Glomerular visceral epithelial cell (primary cell): ENCODE measurements around the gene PACS2.
"Not testable (repeated sequence)": the region's sequence is repeated elsewhere in the genome, so short reads cannot be mapped to it uniquely, and the experiment has no call there.

Source experiments
- DNase-seq: peaks from one replicate; pipeline ENCODE4 v3.0.0-alpha.2; 2016; ENCODE audit errors: extremely low spot score

The PACS2 gene

DNA sequence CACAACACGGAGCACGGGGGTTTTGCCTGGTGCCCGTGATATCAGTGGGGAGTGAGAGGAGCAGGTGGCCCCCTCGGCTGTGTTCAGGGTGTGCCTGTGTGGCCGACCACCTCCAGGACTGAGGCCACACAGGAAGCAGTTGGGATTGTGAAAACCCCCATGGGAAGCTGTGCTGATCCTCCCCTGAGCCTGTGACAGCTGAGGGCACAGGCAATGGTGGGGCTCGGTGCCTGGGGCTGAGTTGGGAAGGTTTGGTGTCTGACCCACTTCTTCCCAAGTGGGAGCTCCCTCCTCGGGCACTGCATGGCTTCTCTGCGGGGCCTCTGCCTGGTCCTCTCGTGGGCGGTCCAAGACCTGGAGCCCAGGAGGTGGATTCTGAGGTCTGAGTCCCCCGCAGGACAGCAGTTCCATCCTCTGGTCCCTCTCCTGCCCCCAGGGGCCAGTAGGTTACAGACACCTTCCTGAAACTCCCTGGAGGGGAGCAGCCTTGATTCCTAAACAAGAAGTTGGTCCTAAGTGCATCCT is 17.9 kb downstream of the PACS2 start:
- DNase-seq = no peak

- DNase-seq = no peak
Observed at GRCh38 chr14:105333020-105333490, 18.5 kb downstream of the PACS2 start.

DNA sequence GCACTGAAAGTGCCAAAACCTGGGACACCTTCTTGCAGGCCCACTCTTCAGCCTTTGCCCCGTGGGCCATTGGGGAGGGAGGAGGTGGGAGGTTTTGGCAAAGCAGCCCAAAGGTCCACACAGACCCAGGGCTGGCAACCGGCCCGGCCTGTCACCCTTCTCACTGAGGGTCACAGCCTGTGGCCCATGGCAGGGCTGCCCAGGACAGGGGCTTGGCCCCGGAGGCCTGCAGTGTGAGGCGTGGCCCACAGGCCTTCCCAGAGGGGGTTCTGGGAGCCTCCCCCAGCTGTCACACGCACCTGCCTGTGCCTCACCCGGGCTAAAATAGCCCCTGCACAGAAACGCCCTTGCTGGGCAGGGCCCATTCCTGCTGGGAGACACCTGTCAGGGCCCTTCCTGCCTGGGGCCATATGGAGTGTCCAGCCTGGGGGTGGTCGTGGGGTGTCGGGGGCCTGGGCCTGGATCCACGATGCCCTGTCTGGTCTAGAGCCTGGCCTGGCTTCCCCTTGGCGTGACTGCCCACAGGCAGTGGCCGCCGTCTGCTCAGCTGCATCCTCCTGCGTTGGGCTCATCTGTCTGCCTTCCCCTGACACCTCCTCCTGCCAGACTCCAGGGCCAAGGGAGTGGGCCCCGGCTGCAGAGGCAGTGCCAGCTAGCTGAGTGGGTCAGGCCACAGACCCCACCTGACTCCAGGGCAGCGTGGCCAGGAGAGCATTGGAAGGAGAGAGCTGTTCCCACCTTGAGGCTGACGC is 19.2 kb downstream of the PACS2 start:
- DNase-seq = no peak

- DNase-seq = no peak
Observed at GRCh38 chr14:105334383-105335230, 20.1 kb downstream of the PACS2 start.

DNA sequence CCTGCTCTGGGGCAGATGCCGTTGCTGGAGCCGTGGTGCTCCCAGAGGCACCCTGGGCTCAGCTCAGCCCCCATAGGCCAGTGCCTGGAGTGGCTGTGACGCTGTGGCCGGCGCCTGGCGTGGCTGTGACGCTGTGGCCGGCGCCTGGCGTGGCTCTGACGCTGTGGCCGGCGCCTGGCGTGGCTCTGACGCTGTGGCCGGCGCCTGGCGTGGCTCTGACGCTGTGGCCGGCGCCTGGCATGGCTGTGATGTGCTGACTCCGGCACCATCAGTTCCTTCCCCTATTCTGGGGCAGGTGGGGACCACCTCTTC is 20.6 kb downstream of the PACS2 start:
- DNase-seq = not testable (repeated sequence)

DNA sequence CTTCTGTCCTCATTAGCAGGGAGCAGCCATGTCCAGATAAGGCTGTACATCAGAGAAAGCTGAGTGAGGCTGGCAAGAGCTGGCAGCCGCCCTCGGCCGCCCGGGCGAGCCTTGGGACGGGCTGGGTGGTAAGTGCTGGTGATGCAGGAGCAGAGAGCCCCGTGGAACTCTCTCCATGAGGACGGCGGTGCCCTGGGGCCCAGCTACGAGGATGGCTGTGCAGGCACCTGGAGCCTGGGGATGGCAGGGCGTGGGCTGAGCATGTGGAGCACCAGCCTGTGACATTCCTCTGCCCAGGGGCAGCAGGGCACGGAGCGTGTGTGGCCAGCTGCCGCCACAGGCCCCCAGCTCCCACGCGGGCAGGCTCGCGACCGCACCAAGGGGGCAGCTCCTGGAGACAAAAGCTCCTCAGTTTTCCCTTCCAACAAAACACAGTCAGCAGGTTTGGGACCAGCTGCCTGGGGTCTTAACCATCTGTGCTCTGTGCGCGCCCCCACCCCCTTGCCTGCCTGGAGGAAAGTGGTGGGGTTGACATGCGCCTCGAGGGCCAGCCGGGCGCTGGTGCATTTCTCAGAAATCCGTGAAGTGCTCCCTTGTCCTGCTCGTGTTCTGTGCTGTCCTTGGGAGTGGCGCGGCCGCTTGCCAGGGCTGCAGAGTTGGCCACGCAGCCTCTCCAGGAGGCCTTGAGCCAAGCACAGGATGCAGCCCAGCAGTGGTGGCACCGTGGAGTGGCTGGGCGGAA is 21.4 kb downstream of the PACS2 start:
- no peak for DNase-seq

GRCh38 chr14:105336477-105337287 is 22.1 kb downstream of the PACS2 start:
- DNase-seq = no peak

DNA sequence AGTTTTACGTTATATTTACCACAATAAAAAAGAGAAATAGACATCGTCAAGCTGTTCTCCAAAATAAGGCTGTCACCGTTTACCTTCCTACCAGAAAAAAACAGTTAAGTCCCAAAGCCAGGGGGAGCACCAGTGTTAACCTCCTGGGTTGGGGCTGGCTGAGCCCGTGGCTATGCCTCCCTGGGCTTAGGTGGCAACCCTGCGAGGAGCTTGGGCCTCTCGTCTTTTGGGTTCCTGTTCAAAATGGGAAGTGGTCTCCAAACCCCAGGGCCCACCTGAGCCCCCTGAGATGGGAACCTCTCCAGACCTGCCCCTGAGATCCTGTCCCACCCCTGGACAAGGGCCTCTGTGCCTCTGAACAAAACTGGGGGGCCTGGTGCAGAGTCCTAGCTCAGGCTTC is 22.9 kb downstream of the PACS2 start:
- DNase-seq = no peak

GRCh38 chr14:105337966-105338741 is 23.6 kb downstream of the PACS2 start:
- no peak for DNase-seq

GRCh38 chr14:105340821-105341733 is 26.5 kb downstream of the PACS2 start:
- DNase-seq = no peak

GRCh38 chr14:105343194-105343593 is 28.6 kb downstream of the PACS2 start:
- DNase-seq = no peak

DNA sequence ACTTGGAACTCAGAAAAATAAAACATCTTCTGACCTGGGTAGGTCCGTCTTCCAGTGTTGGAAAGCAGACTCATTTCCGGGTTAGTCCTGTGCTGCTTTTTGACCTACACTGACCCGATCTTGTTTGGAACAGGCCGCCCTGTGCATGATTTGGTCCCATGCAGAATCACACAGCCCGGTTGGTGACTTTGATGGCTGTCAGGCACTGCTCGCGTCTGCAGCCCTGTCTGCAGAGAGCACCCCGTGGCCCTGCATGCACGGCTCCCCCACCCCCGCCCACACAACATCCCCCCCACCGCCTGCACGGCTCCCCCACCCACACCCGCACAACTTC is 31.6 kb downstream of the PACS2 start:
- DNase-seq = no peak

- no peak for DNase-seq
Observed at GRCh38 chr14:105346876-105347586, 32.5 kb downstream of the PACS2 start.

DNA sequence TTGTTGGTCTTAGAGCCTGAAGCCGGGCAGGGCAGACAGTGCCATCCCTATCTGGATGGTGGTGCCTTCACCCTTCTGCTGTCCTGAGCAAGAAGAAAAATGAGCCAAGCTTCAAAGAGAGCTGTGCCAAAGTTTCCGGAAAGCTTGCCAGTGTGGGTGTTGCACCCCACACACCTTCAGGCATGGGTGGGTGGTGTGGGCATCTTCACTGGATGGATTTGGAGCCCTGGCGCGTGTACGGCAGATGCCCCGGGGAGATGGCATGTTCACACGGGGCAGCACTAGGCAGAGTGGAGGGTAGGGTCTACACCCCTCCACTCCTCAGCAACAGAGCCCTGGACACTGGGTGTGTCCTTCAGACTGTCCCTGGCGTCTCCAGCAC is 33.0 kb downstream of the PACS2 start:
- no peak for DNase-seq

DNA sequence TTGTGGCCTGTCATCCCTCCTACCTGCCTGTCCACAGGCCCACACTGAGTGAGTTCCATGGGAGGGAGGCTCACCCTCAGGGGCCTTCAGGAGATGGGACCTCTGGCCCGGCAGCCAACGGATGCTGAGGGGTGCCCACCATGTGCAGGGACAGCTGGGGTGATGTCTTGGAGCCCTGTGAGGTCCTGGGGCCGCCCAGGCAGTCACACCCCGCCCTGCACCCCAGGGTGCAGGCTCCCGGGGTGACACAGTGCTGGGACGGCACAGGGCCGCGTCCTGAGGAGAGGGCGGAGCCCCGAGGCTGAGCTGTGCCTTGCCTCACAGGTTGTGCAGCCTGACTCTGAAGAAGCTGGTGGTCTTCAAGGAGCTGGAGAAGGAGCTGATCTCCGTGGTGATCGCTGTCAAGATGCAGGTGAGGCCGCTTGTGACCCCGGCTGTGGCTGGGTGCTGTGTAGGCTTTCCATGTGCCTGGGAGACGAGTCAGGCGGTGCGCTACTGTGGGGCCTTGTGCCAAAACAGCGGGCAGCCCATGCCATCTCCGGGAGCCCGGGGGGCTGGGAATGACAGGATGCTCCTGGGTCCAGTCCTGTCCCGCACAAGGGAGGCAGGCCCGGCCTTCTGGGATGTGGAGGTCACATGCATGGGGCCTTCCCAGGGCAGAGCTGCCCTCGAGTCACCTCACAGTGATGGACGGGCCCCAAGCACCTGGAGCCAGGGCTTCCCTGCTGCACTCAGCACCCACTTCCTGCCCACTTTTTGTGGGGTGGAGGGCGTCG is 33.8 kb downstream of the PACS2 start:
- no peak for DNase-seq

- DNase-seq = no peak
Observed at GRCh38 chr14:105348945-105349699, 34.6 kb downstream of the PACS2 start.

DNA sequence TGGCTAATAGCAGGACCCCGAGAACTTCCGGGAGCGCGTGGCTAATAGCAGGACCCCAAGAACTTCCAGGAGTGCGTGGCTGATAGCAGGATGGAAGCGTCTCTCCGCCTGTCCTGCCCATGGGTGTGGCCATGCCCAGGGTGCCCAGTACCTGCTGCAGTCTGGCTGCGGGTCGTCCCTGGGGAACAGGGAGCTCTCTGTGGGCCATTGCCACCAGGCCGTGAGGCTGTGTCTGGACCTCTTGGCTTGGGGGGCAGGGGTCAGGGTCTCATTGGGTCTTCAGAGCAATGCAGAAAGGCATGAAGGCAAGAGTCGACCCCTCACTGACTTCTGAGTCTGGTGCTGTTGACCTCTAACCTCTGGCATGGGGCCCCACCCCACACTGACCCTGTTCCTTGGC is 35.4 kb downstream of the PACS2 start:
- no peak for DNase-seq
